DOHH2 (cell line): ENCODE measurements around the gene RPA1.

ENCODE experiments used
- H3F3A ChIP-seq: fragments of 200-600 bp; sonication (generic), shearing (Covaris generic); 2 replicates; pipeline ENCODE4 v1.6.0; 2016; ENCODE audit warnings: antibody characterized with exemption, mild to moderate bottlenecking; ENCODE audit not compliant: control insufficient read depth, insufficient read depth
- H3K27ac ChIP-seq: fragments of 200-600 bp; sonication (generic); 2 replicates; pipeline ENCODE4 v1.5.1; 2014; ENCODE audit warnings: low read depth, mild to moderate bottlenecking, low read length, moderate library complexity
- H3K27me3 ChIP-seq: fragments of 200-600 bp; sonication (generic); 2 replicates; pipeline ENCODE4 v1.6.1; 2014; ENCODE audit warnings: mild to moderate bottlenecking, low read length, mixed read lengths; ENCODE audit not compliant: control insufficient read depth
- H3K36me3 ChIP-seq: fragments of 200-600 bp; sonication (generic); 2 replicates; pipeline ENCODE4 v1.6.1; 2014; ENCODE audit warnings: mild to moderate bottlenecking, low read length, moderate library complexity, mixed read lengths; ENCODE audit not compliant: control insufficient read depth
- H3K4me1 ChIP-seq: fragments of 200-600 bp; sonication (generic); 2 replicates; pipeline ENCODE4 v1.6.1; 2014; ENCODE audit warnings: mild to moderate bottlenecking, low read length, mixed read lengths; ENCODE audit not compliant: control insufficient read depth
- H3K4me2 ChIP-seq: fragments of 200-600 bp; sonication (generic); 2 replicates; pipeline ENCODE4 v1.6.0; 2014; ENCODE audit warnings: mild to moderate bottlenecking, low read length, moderate library complexity
- H3K4me3 ChIP-seq: fragments of 200-600 bp; sonication (generic); 2 replicates; pipeline ENCODE4 v1.5.1; 2014; ENCODE audit warnings: mild to moderate bottlenecking, low read length, mixed read lengths
- H3K79me2 ChIP-seq: fragments of 200-600 bp; sonication (generic); 2 replicates; pipeline ENCODE4 v1.6.1; 2014; ENCODE audit warnings: mild to moderate bottlenecking, low read length, mixed read lengths; ENCODE audit not compliant: control insufficient read depth
- H3K9me2 ChIP-seq: fragments of 200-600 bp; sonication (generic); replicated peaks from 2 replicates; pipeline ENCODE4 v1.6.1; 2014; ENCODE audit warnings: mild to moderate bottlenecking, low read length, mixed read lengths; ENCODE audit not compliant: control insufficient read depth
- H3K9me3 ChIP-seq: fragments of 200-600 bp; sonication (generic); 2 replicates; pipeline ENCODE4 v1.6.1; 2014; ENCODE audit warnings: antibody characterized with exemption, low read length, mixed read lengths; ENCODE audit not compliant: control insufficient read depth, insufficient read depth
- H4K20me1 ChIP-seq: fragments of 200-600 bp; sonication (generic); 2 replicates; pipeline ENCODE4 v1.6.0; 2014; ENCODE audit warnings: low read depth, mild to moderate bottlenecking, antibody characterized with exemption, low read length, moderate library complexity; ENCODE audit not compliant: control insufficient read depth, insufficient read depth
- CTCF ChIP-seq: fragments of 200-600 bp; sonication (generic); IDR thresholded peaks from one replicate; pipeline ENCODE4 v1.5.1; 2014; ENCODE audit warnings: antibody characterized with exemption, mild to moderate bottlenecking, low read depth, low read length; ENCODE audit not compliant: poor library complexity, severe bottlenecking
- EZH2phosphoT487 ChIP-seq: fragments of 200-600 bp; sonication (generic); IDR thresholded peaks from 2 replicates; pipeline ENCODE4 v1.6.1; 2017; ENCODE audit warnings: borderline replicate concordance, mild to moderate bottlenecking, antibody characterized with exemption, low read length, moderate library complexity, mixed read lengths

The RPA1 gene

GRCh38 chr17:1878419-1879121 is 48.8 kb downstream of the RPA1 start:
- Histone ChIP-seq H3K4me1 (no peaks in the 10 kb centered on the region), H3K9me2 (no peaks in the 10 kb centered on the region), H4K20me1 (no peaks in the 10 kb centered on the region; the same call in 1 of the 2 replicates), H3K4me3 (no peak overlapping the region), H3K4me2 (no peak overlapping the region), H3K27ac (no peak overlapping the region), H3K36me3 (peaks cover 93% of the 10 kb centered on the region), H3F3A (0 out of 2 replicates have a peak, but pooled peaks cover 2% of the 10 kb centered on the region), H3K79me2 (no peaks in the 10 kb centered on the region), H3K27me3 (no peaks in the 10 kb centered on the region), H3K9me3 (no peaks in the 10 kb centered on the region)
- TF ChIP-seq EZH2phosphoT487: no peak
- TF ChIP-seq CTCF: no peak

- H3K4me2 ChIP-seq: no peak overlapping the region
- H3F3A ChIP-seq: 0 out of 2 replicates have a peak, but pooled peaks cover 2% of the 10 kb centered on the region
- peaks cover 96% of the 10 kb centered on the region for H3K36me3 ChIP-seq
- H3K27ac ChIP-seq: no peak overlapping the region
- no peak overlapping the region for H3K4me3 ChIP-seq
- H4K20me1 ChIP-seq: no peaks in the 10 kb centered on the region; the same call in 1 of the 2 replicates
- H3K4me1 ChIP-seq: no peaks in the 10 kb centered on the region
- no peaks in the 10 kb centered on the region for H3K27me3 ChIP-seq
- H3K9me2 ChIP-seq: no peaks in the 10 kb centered on the region
- no peaks in the 10 kb centered on the region for H3K9me3 ChIP-seq
- no peaks in the 10 kb centered on the region for H3K79me2 ChIP-seq
- TF ChIP-seq CTCF (no peak), EZH2phosphoT487 (no peak)
Observed at GRCh38 chr17:1880851-1881630, 51.2 kb downstream of the RPA1 start.

GRCh38 chr17:1882836-1883235 is 53.0 kb downstream of the RPA1 start:
- Histone ChIP-seq H3K4me3 (no peak overlapping the region), H3K4me2 (no peak overlapping the region), H3K9me3 (no peaks in the 10 kb centered on the region), H3K36me3 (peaks cover 92% of the 10 kb centered on the region), H3K9me2 (no peaks in the 10 kb centered on the region), H3F3A (peaks cover 2% of the 10 kb centered on the region; the same call in 1 of the 2 replicates), H3K27me3 (no peaks in the 10 kb centered on the region), H3K4me1 (no peaks in the 10 kb centered on the region), H3K79me2 (no peaks in the 10 kb centered on the region), H4K20me1 (no peaks in the 10 kb centered on the region; the same call in 1 of the 2 replicates), H3K27ac (no peak overlapping the region)
- TF ChIP-seq CTCF (peak; percentile 66), EZH2phosphoT487 (no peak)
